Measurements from ENCODE around the gene SAMSN1.

GRCh38 chr21:14452031-14452726, 93.9 kb downstream of the SAMSN1 start:
- TF ChIP-seq POLR2A (IDR thresholded peaks at IDR 0.05) (no peak), EP300 (IDR thresholded peaks at IDR 0.05; ENCODE audit: low read depth) (no peak), CTCF (IDR thresholded peaks at IDR 0.05) (no peak), POLR2AphosphoS5 (IDR thresholded peaks at IDR 0.05) (no peak)
